ENCODE measurements around the gene FOXN4.

Gene FOXN4

DNA sequence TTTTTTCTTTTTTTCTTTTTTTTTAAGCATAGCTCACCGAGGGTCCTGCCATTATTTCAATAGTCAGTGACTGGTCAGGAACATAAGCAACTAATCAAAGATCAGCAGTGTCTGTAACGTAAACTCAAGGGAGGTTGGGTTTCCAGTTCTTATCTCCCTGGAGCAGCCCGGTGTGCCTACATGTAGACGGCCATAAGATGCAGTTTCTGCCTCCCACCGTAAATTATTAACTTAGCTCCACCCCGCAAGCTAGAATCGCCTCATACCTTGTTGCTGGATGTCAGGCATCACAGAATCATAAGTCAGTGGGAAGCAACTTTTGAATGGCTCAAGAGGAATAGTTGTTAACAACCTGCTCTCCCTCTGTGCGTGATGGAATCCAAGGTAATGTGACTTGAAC lies 38.5 kb upstream of the FOXN4 start, which contains the start of gene MYO1H:
TSS of gene MYO1H (plus strand) at position 312 of the 400 bp plus-strand sequence. CDS start at position 373, 61 bp downstream.
- DNase-seq (ENCODE audit: low read depth, low spot score), result no peak
- ChIA-PET POLR2A (no interaction called here), CTCF (interaction anchor here (0.7 to 1.1 kb wide), 2 partner anchors 9 to 38 kb away, joined by 3 read pairs; no protein-coding TSS in a partner anchor)
- H3K4me3 ChIP-seq (ENCODE audit: low read depth, low read length), result no peak within 1 kb of the TSS
- no peak for TF ChIP-seq CTCF (IDR thresholded peaks at IDR 0.05; ENCODE audit: insufficient read depth, low read length, missing control alignments)

- TF ChIP-seq CTCF (IDR thresholded peaks at IDR 0.05; ENCODE audit: insufficient read depth, low read length, missing control alignments), result no peak
- POLR2A ChIA-PET, result no interaction called here
- no peak overlapping the region for H3K4me3 ChIP-seq (ENCODE audit: low read depth, low read length)
- no peak for DNase-seq (ENCODE audit: low read depth, low spot score)
- CTCF ChIA-PET, result interaction anchor here (1.1 kb wide), 1 partner anchor 39 kb away, joined by 3 read pairs; no protein-coding TSS in a partner anchor
Measured at GRCh38 chr12:109346920-109347319, 37.8 kb upstream of the FOXN4 start.

GRCh38 chr12:109345428-109345827 lies 36.3 kb upstream of the FOXN4 start:
- CTCF ChIA-PET, result no interaction called here
- no peak for TF ChIP-seq CTCF (IDR thresholded peaks at IDR 0.05; ENCODE audit: insufficient read depth, low read length, missing control alignments)
- no peak overlapping the region for H3K4me3 ChIP-seq (ENCODE audit: low read depth, low read length)
- DNase-seq (ENCODE audit: low read depth, low spot score), result no peak
- POLR2A ChIA-PET, result no interaction called here

DNA sequence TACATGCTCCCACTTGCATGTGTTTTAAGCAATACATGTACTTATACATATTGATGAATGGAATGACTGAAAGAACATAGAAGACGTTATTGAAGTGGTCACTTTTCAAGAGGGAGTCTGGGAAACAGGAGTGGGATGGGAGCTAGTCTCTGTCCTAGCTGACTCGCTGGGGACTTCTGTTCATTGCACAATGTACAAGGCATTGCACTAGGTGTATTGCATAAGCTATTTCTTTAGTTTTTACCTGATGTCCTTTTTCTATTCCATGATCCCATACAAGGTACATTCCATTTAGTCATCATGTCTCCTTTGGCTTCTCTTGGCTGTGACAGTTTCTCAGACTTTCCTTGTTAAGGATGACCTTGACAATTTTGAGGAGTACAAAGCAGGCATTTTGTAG lies 34.6 kb upstream of the FOXN4 start:
- DNase-seq (ENCODE audit: low read depth, low spot score), result no peak
- ChIA-PET CTCF (no interaction called here), POLR2A (no interaction called here)
- H3K4me3 ChIP-seq (ENCODE audit: low read depth, low read length), result no peak overlapping the region
- TF ChIP-seq CTCF (IDR thresholded peaks at IDR 0.05; ENCODE audit: insufficient read depth, low read length, missing control alignments), result no peak

DNA sequence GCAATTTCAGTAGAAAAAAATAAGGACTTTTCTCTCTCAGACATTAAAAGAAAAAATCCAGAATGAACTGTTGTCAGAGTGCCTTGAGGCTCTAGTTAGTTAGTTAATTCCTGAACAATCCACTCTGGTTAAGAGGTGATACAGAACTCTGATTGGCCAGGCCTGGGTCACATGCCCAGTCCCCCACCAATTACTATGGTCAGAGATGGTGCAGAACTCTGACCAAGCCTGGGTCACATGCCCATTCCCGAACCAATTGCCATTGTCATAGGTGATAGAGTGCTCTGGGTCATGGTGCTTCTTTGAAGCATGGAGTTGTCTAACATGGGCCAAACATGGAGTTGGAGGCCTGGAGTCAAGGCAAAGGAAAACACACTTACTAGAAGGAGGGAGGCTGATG lies 27.5 kb upstream of the FOXN4 start:
- no peak for DNase-seq (ENCODE audit: low read depth, low spot score)
- H3K4me3 ChIP-seq (ENCODE audit: low read depth, low read length), result no peak overlapping the region
- no peak for TF ChIP-seq CTCF (IDR thresholded peaks at IDR 0.05; ENCODE audit: insufficient read depth, low read length, missing control alignments)
- ChIA-PET POLR2A (no interaction called here), CTCF (no interaction called here)

GRCh38 chr12:109334887-109335286 lies 25.8 kb upstream of the FOXN4 start:
- no peak for TF ChIP-seq CTCF (IDR thresholded peaks at IDR 0.05; ENCODE audit: insufficient read depth, low read length, missing control alignments)
- CTCF ChIA-PET, result no interaction called here
- DNase-seq (ENCODE audit: low read depth, low spot score), result no peak
- H3K4me3 ChIP-seq (ENCODE audit: low read depth, low read length), result no peak overlapping the region
- POLR2A ChIA-PET, result no interaction called here

Measured in AG04449 (cell line).